Neural progenitor cell (in vitro differentiated cells): ENCODE data around the gene LAD1.

Source experiments
- EZH2 ChIP-seq: fragments of 200-600 bp; sonication (generic); IDR thresholded peaks from 2 replicates; pipeline ENCODE4 v1.6.1; 2017; ENCODE audit warnings: antibody characterized with exemption, mild to moderate bottlenecking, moderate library complexity
- TF ChIP-seq, protein P1 (sequence below): fragments of 200-600 bp; sonication (generic); IDR thresholded peaks from 2 replicates; pipeline ENCODE4 v1.5.1; 2017; ENCODE audit warnings: antibody characterized with exemption, mild to moderate bottlenecking

DNA sequence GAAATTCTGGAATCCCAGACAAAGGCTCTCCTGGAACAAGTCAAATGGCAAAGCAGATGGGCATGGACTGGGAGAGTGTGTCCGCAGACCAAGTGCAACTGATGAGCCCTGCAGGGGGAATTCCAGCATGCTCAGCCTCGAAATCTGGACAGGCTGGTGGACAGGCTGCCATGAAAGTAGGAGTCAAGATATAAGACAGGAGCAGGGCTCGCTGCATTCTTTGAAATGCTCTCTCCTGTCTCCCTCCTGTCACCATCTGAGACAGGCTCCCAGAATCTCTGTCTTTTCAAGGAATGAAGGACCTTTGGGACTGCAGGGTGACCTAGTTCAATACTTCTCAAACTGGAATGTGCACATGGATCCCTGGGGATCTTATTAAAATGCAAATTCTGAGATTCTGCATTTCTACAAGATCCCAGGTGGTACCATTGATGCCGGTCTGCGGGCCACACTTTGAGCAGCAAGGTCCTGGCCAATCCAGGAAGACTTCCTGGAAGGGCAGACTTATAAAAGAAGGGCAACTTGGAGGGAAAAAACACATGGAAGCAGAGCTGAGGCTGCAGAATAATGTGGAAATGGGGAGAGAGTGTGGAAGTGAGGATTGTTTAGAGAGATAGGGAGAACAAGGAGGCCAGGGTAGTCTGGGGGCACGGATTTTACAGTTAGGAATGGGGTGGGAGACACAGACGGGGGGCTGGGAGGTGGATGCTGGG lies 51.5 kb downstream of the LAD1 start:
- TF ChIP-seq, protein P1, sequence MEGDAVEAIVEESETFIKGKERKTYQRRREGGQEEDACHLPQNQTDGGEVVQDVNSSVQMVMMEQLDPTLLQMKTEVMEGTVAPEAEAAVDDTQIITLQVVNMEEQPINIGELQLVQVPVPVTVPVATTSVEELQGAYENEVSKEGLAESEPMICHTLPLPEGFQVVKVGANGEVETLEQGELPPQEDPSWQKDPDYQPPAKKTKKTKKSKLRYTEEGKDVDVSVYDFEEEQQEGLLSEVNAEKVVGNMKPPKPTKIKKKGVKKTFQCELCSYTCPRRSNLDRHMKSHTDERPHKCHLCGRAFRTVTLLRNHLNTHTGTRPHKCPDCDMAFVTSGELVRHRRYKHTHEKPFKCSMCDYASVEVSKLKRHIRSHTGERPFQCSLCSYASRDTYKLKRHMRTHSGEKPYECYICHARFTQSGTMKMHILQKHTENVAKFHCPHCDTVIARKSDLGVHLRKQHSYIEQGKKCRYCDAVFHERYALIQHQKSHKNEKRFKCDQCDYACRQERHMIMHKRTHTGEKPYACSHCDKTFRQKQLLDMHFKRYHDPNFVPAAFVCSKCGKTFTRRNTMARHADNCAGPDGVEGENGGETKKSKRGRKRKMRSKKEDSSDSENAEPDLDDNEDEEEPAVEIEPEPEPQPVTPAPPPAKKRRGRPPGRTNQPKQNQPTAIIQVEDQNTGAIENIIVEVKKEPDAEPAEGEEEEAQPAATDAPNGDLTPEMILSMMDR: no peak
- TF ChIP-seq EZH2: no peak
